ENCODE measurements around the gene ATE1. TPM values are rescaled to one million over a fixed set of nuclear protein-coding genes. Genes with fewer than 3 reads are reported as not detected.
A peak's percentile ranks its signal among the peaks of the same experiment; 100 is the strongest.
"Not testable (repeated sequence)": the region's sequence is repeated elsewhere in the genome, so short reads cannot be mapped to it uniquely, and the experiment has no call there.

Gene ATE1
- polyA plus RNA-seq, 1 donor, result 23.4 TPM

- no peaks in the 10 kb centered on the region for H3K4me1 ChIP-seq (ENCODE audit: control insufficient read depth, insufficient read depth, low read length)
- no peak for DNase-seq
- no peaks in the 10 kb centered on the region for H3K27me3 ChIP-seq (ENCODE audit: control insufficient read depth, insufficient read depth, low read length)
- no peak overlapping the region for H3K27ac ChIP-seq (ENCODE audit: low read length)
- H3K36me3 ChIP-seq (ENCODE audit: control insufficient read depth, insufficient read depth, low read length), result peaks cover 16% of the 10 kb centered on the region
- no peak overlapping the region for H3K4me3 ChIP-seq (ENCODE audit: low read length)
- H3K9me3 ChIP-seq (ENCODE audit: control insufficient read depth, low read depth, low read length), result no peaks in the 10 kb centered on the region
- no CpG with 5 or more reads among the region's 4 CpGs for WGBS (ENCODE audit: insufficient coverage, low lambda C conversion rate)
Observed at GRCh38 chr10:121834757-121835156, 93.1 kb downstream of the ATE1 start.

GRCh38 chr10:121833387-121833786 is 94.4 kb downstream of the ATE1 start:
- H3K27ac ChIP-seq (ENCODE audit: low read length), result no peak overlapping the region
- peaks cover 19% of the 10 kb centered on the region for H3K36me3 ChIP-seq (ENCODE audit: control insufficient read depth, insufficient read depth, low read length)
- H3K9me3 ChIP-seq (ENCODE audit: control insufficient read depth, low read depth, low read length), result no peaks in the 10 kb centered on the region
- no peak overlapping the region for H3K4me3 ChIP-seq (ENCODE audit: low read length)
- no peaks in the 10 kb centered on the region for H3K27me3 ChIP-seq (ENCODE audit: control insufficient read depth, insufficient read depth, low read length)
- 40% methylated on average over 1 of the region's 1 CpG for WGBS (ENCODE audit: insufficient coverage, low lambda C conversion rate)
- H3K4me1 ChIP-seq (ENCODE audit: control insufficient read depth, insufficient read depth, low read length), result no peaks in the 10 kb centered on the region
- DNase-seq, result peak; percentile 7 to 14

- Histone ChIP-seq H3K4me1 (ENCODE audit: control insufficient read depth, insufficient read depth, low read length) (no peaks in the 10 kb centered on the region), H3K36me3 (ENCODE audit: control insufficient read depth, insufficient read depth, low read length) (peaks cover 18% of the 10 kb centered on the region), H3K4me3 (ENCODE audit: low read length) (no peak overlapping the region), H3K9me3 (ENCODE audit: control insufficient read depth, low read depth, low read length) (no peaks in the 10 kb centered on the region), H3K27me3 (ENCODE audit: control insufficient read depth, insufficient read depth, low read length) (no peaks in the 10 kb centered on the region), H3K27ac (ENCODE audit: low read length) (no peak overlapping the region)
- no CpG with 5 or more reads among the region's 3 CpGs for WGBS (ENCODE audit: insufficient coverage, low lambda C conversion rate)
- DNase-seq, result no peak
Observed at GRCh38 chr10:121832647-121833046, 95.2 kb downstream of the ATE1 start.

- peak; percentile 5 to 31 for DNase-seq
- WGBS (ENCODE audit: insufficient coverage, low lambda C conversion rate), result no CpG with 5 or more reads among the region's 1 CpG
Observed at GRCh38 chr10:121831777-121832176, 96.1 kb downstream of the ATE1 start.

GRCh38 chr10:121831237-121831636 is 96.6 kb downstream of the ATE1 start:
- 88% methylated on average over 3 of the region's 6 CpGs for WGBS (ENCODE audit: insufficient coverage, low lambda C conversion rate)
- H3K4me3 ChIP-seq (ENCODE audit: low read length), result no peak overlapping the region
- no peaks in the 10 kb centered on the region for H3K27me3 ChIP-seq (ENCODE audit: control insufficient read depth, insufficient read depth, low read length)
- H3K4me1 ChIP-seq (ENCODE audit: control insufficient read depth, insufficient read depth, low read length), result no peaks in the 10 kb centered on the region
- H3K27ac ChIP-seq (ENCODE audit: low read length), result no peak overlapping the region
- no peaks in the 10 kb centered on the region for H3K9me3 ChIP-seq (ENCODE audit: control insufficient read depth, low read depth, low read length)
- no peak for DNase-seq
- H3K36me3 ChIP-seq (ENCODE audit: control insufficient read depth, insufficient read depth, low read length), result peaks cover 18% of the 10 kb centered on the region

More at GRCh38 chr10:121831777-121832176, 96.1 kb downstream of the ATE1 start:
- no peaks in the 10 kb centered on the region for H3K9me3 ChIP-seq (ENCODE audit: control insufficient read depth, low read depth, low read length)
- H3K36me3 ChIP-seq (ENCODE audit: control insufficient read depth, insufficient read depth, low read length), result peaks cover 18% of the 10 kb centered on the region
- no peaks in the 10 kb centered on the region for H3K4me1 ChIP-seq (ENCODE audit: control insufficient read depth, insufficient read depth, low read length)
- H3K27me3 ChIP-seq (ENCODE audit: control insufficient read depth, insufficient read depth, low read length), result no peaks in the 10 kb centered on the region
- no peak overlapping the region for H3K4me3 ChIP-seq (ENCODE audit: low read length)
- H3K27ac ChIP-seq (ENCODE audit: low read length), result no peak overlapping the region

GRCh38 chr10:121830101-121830500 is 97.7 kb downstream of the ATE1 start:
- no CpG with 5 or more reads among the region's 2 CpGs for WGBS (ENCODE audit: insufficient coverage, low lambda C conversion rate)
- no peaks in the 10 kb centered on the region for H3K27me3 ChIP-seq (ENCODE audit: control insufficient read depth, insufficient read depth, low read length)
- H3K27ac ChIP-seq (ENCODE audit: low read length), result no peak overlapping the region
- DNase-seq, result no peak
- peaks cover 12% of the 10 kb centered on the region for H3K36me3 ChIP-seq (ENCODE audit: control insufficient read depth, insufficient read depth, low read length)
- no peak overlapping the region for H3K4me3 ChIP-seq (ENCODE audit: low read length)
- H3K9me3 ChIP-seq (ENCODE audit: control insufficient read depth, low read depth, low read length), result no peaks in the 10 kb centered on the region
- no peaks in the 10 kb centered on the region for H3K4me1 ChIP-seq (ENCODE audit: control insufficient read depth, insufficient read depth, low read length)

- Histone ChIP-seq H3K36me3 (ENCODE audit: control insufficient read depth, insufficient read depth, low read length) (peaks cover 12% of the 10 kb centered on the region), H3K4me3 (ENCODE audit: low read length) (no peak overlapping the region), H3K9me3 (ENCODE audit: control insufficient read depth, low read depth, low read length) (no peaks in the 10 kb centered on the region), H3K4me1 (ENCODE audit: control insufficient read depth, insufficient read depth, low read length) (no peaks in the 10 kb centered on the region), H3K27me3 (ENCODE audit: control insufficient read depth, insufficient read depth, low read length) (no peaks in the 10 kb centered on the region), H3K27ac (ENCODE audit: low read length) (no peak overlapping the region)
- no CpG with 5 or more reads among the region's 5 CpGs for WGBS (ENCODE audit: insufficient coverage, low lambda C conversion rate)
- DNase-seq, result no peak
Observed at GRCh38 chr10:121828045-121828444, 99.8 kb downstream of the ATE1 start.

- not testable (repeated sequence) for H3K27ac ChIP-seq (ENCODE audit: low read length); H3K4me3 ChIP-seq (ENCODE audit: low read length); H3K27me3 ChIP-seq (ENCODE audit: control insufficient read depth, insufficient read depth, low read length); H3K9me3 ChIP-seq (ENCODE audit: control insufficient read depth, low read depth, low read length); DNase-seq; H3K4me1 ChIP-seq (ENCODE audit: control insufficient read depth, insufficient read depth, low read length)
- H3K36me3 ChIP-seq (ENCODE audit: control insufficient read depth, insufficient read depth, low read length), result peaks cover 12% of the 10 kb centered on the region
- WGBS (ENCODE audit: insufficient coverage, low lambda C conversion rate), result 100% methylated on average over 1 of the region's 5 CpGs
Observed at GRCh38 chr10:121826773-121827172, 101.1 kb downstream of the ATE1 start.

GRCh38 chr10:121823993-121824463 is 103.8 kb downstream of the ATE1 start:
- H3K4me1 ChIP-seq (ENCODE audit: control insufficient read depth, insufficient read depth, low read length), result no peaks in the 10 kb centered on the region
- 92% methylated on average over 2 of the region's 5 CpGs for WGBS (ENCODE audit: insufficient coverage, low lambda C conversion rate)
- no peak overlapping the region for H3K27ac ChIP-seq (ENCODE audit: low read length)
- peak in 1 of 2 donors; percentile 22 for DNase-seq
- H3K9me3 ChIP-seq (ENCODE audit: control insufficient read depth, low read depth, low read length), result no peaks in the 10 kb centered on the region
- H3K27me3 ChIP-seq (ENCODE audit: control insufficient read depth, insufficient read depth, low read length), result no peaks in the 10 kb centered on the region
- no peak overlapping the region for H3K4me3 ChIP-seq (ENCODE audit: low read length)
- H3K36me3 ChIP-seq (ENCODE audit: control insufficient read depth, insufficient read depth, low read length), result peaks cover 9% of the 10 kb centered on the region

GRCh38 chr10:121822724-121823123 is 105.1 kb downstream of the ATE1 start:
- H3K9me3 ChIP-seq (ENCODE audit: control insufficient read depth, low read depth, low read length), result no peaks in the 10 kb centered on the region
- H3K27ac ChIP-seq (ENCODE audit: low read length), result no peak overlapping the region
- no CpG with 5 or more reads among the region's 3 CpGs for WGBS (ENCODE audit: insufficient coverage, low lambda C conversion rate)
- H3K27me3 ChIP-seq (ENCODE audit: control insufficient read depth, insufficient read depth, low read length), result no peaks in the 10 kb centered on the region
- no peaks in the 10 kb centered on the region for H3K36me3 ChIP-seq (ENCODE audit: control insufficient read depth, insufficient read depth, low read length)
- no peak for DNase-seq
- no peak overlapping the region for H3K4me3 ChIP-seq (ENCODE audit: low read length)
- no peaks in the 10 kb centered on the region for H3K4me1 ChIP-seq (ENCODE audit: control insufficient read depth, insufficient read depth, low read length)

- Histone ChIP-seq H3K36me3 (ENCODE audit: control insufficient read depth, insufficient read depth, low read length) (no peaks in the 10 kb centered on the region), H3K27ac (ENCODE audit: low read length) (no peak overlapping the region), H3K4me3 (ENCODE audit: low read length) (no peak overlapping the region), H3K4me1 (ENCODE audit: control insufficient read depth, insufficient read depth, low read length) (no peaks in the 10 kb centered on the region), H3K27me3 (ENCODE audit: control insufficient read depth, insufficient read depth, low read length) (no peaks in the 10 kb centered on the region), H3K9me3 (ENCODE audit: control insufficient read depth, low read depth, low read length) (no peaks in the 10 kb centered on the region)
- 100% methylated on average over 1 of the region's 1 CpG for WGBS (ENCODE audit: insufficient coverage, low lambda C conversion rate)
- no peak for DNase-seq
Observed at GRCh38 chr10:121822180-121822579, 105.7 kb downstream of the ATE1 start.

Data from large intestine (tissue), 3 donors.